Mammary epithelial cell (primary cell): Measurements from ENCODE around the gene ZNF222.

ENCODE experiments used
- CTCF ChIP-seq, 2 donors: IDR thresholded peaks in 1 of 2; conservative IDR thresholded peaks in 1 of 2; 2 replicates each; pipeline ENCODE4 v1.5.1; 2011 to 2012; ENCODE audit warnings: inconsistent platforms in 2 of 2, low read length in 2 of 2, mild to moderate bottlenecking in 2 of 2, control low read depth in 1 of 2, low read depth in 1 of 2; ENCODE audit not compliant: insufficient read depth in 1 of 2; ENCODE audit errors: extremely low read depth in 1 of 2
- EZH2 ChIP-seq: IDR thresholded peaks from 2 replicates; pipeline ENCODE4 v1.6.1; 2012; ENCODE audit warnings: low read length, inconsistent platforms, borderline replicate concordance

- TF ChIP-seq CTCF (conservative IDR thresholded peaks at IDR 0.05 in 1 of 2, IDR thresholded peaks at IDR 0.05 in 1 of 2; ENCODE audit: extremely low read depth in 1 of 2, insufficient read depth in 1 of 2, low read depth in 1 of 2, low read length in 2 of 2) (no peak), EZH2 (no peak)
Measured at GRCh38 chr19:44010468-44010867, 14.7 kb upstream of the ZNF222 start.
